GM19395 (cell line): ENCODE data around the gene RITA1.
A peak's percentile ranks its signal among the peaks of the same experiment; 100 is the strongest.
"Not testable (repeated sequence)": the region's sequence is repeated elsewhere in the genome, so short reads cannot be mapped to it uniquely, and the experiment has no call there.

Source experiments
- ATAC-seq: cut with Tn5 transposase; IDR thresholded peaks from one replicate; pipeline ENCODE4 v1.9.1; 2021; ENCODE audit warnings: mild to moderate bottlenecking, moderate library complexity; ENCODE audit not compliant: unreplicated experiment

The RITA1 gene, protein sequence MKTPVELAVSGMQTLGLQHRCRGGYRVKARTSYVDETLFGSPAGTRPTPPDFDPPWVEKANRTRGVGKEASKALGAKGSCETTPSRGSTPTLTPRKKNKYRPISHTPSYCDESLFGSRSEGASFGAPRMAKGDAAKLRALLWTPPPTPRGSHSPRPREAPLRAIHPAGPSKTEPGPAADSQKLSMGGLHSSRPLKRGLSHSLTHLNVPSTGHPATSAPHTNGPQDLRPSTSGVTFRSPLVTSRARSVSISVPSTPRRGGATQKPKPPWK

DNA sequence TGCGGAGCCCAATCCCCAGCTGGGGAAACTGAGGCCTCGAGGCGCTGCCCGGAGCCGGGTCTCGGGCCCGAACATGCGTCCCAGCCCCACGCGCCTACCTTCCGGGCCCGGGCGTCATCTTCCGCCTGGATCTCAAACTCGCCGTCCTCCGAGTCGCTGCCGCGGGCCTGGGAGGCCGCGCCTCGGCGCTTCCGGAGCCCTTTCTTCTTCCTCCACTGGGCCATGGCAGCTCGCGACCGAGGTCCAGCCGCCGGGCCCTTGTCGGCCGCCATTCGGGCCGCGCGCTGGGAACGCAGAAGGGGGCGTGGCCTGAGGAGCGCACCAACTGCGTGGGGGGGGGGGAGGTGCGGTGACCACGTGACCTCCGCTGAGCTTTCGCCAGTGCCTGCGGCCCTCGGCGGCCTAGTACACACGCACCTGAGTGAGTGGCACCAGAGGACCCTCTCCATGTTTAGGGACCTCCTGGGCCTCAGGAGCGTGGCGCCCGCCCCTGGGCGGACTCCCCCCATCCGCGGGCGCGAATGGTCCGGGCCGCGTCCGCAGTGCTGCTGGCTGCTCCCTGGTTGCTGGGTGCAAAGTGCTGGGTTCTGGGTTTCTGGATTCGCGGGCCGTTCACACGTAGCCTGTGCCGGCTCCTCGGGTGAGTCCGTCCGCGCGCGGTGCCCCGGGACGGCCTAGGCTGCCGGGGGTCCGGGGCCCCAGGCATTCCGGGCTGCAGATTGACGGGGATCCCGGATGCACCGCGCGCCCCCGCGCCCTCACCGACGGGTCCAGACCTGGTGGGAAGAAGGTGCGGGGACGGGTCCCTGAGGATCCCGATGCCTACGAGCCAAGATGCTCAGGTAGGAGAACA, at the start of gene RITA1, which contains the start of gene DDX54:
RITA1 (plus strand) TSS at position 542 of the 853 bp plus-strand sequence. CDS start 1,026 bp downstream, outside the sequence.
DDX54 (minus strand) TSS at position 299 of the 853 bp plus-strand sequence; CDS start at position 272, 27 bp downstream.
- ATAC-seq, result peak; percentile 55

DNA sequence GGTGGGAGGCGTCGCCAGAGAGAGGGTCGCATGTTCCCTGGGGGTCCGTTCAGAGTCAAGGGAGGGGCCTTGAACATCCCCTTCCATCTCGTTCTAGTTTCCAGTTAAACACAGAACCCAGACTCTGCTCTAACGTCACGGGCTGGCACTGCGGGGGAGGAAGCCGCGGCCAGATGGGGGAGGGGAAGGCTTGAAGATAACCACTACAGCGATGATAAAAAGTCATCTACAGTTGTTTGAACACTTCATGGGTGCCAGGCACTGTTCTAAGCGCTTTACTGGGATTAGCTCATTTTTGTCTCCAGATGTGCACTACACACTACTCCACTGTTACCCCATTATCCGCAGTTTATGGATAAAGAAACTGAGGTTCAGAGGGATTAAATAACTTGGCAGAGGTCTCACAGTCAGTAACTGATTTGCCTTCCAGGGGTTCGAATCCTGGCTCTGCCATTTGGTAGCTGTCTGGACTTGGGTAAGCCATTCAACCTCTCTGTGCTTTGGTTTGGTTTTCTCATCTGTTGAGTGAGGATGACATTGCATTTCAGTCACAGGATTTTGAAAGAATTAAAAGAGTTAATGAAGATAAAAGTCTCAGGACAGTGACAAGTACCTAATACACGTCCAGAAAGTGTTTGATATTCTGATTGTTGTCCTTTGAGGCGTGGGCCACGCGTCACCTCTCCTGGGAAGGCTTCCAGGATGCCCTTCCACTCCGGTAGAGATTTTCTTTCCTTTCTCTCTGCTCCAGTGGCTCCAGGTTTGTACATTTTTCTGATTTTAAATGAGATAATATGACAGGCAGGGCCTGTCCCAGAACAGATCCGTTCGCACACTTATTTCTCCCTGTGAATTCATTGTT, 49.2 kb upstream of the RITA1 start:
- no peak for ATAC-seq

DNA sequence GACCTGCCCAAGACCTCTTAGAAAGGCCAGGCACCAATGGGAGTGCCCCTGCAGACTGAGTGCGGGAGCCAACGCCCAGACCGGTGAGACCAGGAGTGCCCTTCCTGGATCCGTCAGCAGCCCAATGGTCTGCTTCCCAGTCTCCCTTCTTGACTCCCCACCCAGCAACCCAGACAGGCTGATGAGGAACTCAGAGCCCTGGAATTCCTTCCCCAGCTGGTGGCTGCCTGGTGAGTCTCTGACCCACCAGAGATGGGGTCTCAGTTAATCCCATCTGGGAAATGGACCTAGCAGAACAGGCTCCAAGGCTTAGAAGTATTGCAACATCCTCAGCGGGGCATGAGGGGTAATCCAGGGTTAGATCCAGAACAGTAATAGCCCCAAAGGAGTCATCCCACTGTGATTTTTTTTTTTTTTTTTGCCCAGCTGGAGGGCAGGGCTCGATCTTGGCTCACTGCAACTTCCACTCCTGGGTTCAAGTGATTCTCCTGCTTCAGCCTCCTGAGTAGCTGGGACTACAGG, 48.5 kb upstream of the RITA1 start:
- ATAC-seq, result no peak

DNA sequence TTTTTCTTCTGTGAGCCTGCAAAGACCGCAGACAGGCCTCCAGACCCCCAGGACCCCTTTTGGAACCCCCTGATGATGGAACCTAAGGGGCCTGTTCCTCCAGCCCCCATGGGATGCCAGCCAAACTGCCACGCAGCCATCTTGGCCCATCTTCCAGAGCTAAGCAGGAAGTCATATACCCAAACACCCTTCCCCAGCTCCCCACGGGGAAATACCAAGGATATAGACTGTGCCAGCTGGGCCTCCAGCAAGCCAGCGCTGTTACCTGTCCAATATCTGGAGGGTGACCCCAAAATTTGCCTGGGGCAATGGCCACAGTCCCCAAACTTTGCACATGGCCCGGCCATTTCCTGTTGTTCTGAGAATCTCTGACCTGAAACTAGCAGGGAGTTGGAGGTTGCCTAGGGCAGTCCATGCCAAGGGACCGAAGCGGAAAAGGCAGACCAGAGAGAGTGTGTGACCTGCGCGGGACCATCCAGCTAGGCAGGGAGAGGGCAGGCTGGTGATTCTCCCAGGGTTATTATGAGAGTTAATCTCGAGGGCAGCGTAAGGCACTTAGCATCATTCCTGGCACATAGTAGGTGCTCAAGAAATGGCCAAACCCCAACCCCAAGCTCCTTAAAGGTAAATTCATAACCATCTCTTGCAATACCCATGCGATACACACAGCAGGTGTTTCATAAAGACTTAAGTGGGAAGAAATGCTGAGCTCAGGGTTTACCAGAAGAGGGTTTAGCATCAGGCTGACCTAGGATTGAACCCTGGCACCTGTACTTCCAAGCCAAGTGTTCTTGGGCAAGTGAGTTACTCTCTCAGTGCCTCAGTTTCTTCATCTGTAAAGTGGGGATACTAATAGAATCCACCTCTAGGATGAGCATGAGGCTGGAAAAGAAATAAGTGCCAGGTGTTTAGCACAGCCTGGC, 47.4 kb upstream of the RITA1 start:
- ATAC-seq, result no peak

DNA sequence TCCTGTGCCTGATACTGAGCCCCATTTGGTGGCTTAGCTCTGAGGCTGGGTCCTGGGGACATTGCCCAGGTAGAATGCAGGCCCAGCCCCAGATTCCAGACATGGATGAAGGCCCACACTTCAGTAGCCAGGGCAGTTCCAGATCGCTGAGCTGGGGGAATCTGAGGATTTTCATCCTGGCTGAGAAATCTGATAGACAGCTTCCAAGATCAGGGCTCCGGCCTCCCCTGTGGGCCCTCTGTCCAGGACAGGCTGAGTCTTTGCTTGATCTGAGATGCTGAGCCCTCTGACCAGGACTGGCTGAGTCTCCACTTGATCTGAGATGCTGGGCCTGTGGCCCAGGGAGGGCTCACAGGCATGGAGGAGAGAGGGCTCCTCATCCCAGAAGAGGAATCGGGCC, 46.7 kb upstream of the RITA1 start:
- ATAC-seq, result no peak

DNA sequence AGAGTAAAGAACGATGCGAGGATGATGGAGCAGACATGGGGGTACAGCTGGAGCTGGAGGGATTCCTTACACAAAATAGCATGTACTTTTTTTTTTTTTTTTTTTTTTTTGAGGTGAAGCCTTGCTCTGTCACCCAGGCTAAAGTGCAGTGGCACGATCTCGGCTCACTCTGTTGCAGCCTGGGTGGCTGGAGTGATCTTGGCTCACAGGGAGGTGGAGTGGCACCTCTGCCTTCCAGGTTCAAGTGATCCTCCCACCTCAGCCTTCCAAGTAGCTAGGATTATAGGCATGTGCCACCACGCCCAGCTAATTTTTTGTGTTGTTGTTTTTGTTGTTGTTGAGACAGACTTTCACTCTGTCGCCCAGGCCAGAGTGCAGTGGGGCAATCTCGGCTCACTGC, 44.8 kb upstream of the RITA1 start:
- no peak for ATAC-seq

DNA sequence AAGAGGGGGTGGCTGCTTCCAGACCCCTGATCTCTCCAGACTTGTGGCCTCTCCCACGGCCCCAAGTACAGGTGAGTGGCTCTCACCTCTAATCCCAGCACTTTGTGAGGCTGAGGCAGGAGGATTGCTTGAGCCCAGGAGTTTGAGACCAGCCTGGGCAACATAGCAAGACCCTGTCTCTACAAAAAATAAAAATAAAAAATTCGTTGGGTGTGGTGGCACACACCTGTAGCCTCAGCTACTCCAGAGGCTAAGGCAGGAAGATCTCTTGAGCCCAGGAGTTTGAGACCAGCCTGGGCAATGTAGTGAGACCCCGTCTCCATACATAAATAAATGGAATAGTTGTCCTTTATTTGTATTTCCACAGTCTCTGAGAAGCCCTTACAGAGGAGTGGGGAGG, 43.8 kb upstream of the RITA1 start:
- not testable (repeated sequence) for ATAC-seq

DNA sequence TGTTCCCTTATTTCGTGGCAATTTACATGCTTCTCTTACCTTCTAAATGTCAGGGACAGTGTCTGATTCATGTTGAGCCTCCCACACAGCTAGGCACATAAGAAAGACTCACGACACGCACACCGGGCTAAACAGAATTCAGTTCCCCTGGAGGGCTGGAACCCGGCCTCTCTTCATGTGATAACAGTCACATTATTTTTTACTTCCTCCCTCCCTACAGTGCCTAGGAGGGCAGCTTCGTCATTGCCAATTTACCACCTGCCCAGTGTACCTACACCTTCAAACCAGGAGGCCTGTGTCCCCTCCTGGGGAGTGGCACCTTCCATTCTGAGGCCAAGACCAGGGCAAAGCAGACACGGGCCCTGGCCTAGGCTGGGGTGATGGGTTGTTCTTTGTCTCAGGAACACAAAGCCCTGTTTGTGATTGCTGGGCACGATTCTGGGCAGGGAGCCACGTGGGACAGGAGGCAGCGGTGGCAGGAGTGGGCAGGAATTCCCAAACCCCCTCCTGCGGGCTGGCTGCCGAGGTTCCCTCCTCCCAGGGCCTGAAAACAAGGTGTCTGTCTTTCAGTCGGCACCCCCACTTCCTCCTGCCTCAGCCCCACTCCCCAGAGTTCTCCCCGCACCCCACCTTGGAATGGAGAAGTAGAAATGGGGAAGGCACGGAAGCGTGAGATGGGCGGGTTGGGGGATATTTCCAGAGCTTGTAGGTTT, 43.2 kb upstream of the RITA1 start:
- no peak for ATAC-seq

DNA sequence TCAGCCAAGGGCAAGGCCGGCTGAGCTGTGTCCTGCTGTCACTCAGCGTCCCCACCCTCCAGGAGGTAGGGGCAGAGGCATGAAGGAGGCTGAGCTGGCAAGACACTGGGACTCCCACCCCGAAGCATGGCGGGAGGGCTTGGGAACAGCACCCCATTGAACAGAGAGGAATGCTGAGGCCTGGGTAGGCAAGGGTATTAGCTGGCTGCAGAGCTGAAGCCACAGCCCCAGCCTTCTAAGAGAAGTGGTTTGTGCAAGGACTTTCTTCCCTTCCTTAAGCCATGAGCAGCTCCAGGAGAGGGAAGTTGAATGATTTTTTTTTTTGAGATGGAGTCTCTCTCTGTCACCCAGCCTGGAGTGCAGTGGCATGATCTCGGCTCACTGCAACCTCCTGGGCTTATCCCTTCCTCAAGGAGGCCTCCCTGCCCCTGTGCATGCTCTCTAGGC, 42.6 kb upstream of the RITA1 start:
- no peak for ATAC-seq

DNA sequence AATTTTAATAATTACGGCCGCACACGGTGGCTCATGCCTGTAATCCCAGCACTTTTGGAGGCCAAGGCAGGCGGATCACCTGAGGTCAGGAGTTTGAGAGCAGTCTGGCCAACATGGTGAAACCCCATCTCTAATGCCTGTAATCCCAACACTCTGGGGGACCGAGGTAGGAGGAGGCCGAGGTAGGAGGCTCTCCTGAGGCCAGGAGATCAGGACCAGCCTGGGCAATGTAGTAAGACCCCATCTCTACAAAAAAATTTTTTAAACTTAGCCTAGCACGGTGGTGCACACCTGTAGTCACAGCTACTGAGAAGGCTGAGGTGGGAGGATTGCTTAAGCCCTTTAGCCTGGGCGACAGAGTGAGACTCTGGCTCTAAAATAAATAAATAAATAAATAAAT, 41.6 kb upstream of the RITA1 start:
- ATAC-seq, result no peak

DNA sequence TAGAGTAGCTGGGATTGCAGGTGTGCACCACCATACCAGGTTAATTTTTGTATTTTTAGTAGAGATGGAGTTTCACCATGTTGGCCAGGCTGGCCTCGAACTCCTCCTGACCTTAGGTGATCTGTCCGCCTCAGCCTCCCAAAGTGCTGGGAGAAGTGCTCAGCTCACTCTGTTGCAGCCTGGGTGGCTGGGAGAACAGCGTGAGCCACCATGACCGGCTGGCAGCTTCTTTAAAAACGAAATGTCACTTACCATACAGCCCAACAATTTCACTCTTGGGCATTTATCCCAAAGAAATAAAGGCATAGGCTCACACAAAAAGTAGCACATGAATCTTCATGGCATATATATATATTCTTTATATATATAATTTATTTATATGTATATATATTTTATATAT, 40.7 kb upstream of the RITA1 start:
- no peak for ATAC-seq

DNA sequence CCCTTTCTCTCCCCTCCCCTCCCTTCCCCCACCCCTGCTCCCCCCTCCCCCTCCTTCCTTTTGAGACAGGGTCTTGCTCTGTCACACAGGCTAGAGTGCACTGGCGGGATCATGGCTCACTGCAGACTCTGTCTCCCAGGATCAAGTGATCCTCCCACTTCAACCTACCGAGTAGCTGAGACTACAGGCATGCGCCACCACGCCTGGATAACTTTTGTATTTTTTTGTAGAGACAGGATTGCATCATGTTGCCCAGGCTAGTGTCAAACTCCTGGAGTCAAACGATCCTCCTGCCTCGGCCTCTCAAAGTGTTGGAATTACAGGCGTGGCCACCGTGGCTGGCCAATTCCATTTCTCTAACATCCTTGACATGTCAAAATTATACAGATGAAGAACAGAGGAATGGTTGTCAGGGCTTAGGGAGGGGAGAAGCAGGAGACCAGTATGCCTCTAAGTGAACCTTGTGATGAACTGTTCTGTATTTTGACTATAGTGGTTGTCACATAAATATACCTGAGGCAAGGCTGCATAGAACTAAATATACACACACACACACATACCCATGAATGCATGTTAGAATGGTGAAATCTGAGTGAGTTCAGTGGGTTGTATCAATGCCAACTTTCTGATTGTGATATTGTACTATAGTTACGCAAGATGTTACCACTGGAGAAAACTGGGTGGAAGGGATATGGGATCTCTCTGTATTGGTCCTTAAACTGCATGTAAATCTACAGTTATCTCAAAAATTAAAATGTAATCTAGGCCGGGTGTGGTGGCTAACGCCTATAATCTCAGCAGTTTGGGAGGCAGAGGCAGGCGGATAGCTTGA, 39.6 kb upstream of the RITA1 start:
- no peak for ATAC-seq

DNA sequence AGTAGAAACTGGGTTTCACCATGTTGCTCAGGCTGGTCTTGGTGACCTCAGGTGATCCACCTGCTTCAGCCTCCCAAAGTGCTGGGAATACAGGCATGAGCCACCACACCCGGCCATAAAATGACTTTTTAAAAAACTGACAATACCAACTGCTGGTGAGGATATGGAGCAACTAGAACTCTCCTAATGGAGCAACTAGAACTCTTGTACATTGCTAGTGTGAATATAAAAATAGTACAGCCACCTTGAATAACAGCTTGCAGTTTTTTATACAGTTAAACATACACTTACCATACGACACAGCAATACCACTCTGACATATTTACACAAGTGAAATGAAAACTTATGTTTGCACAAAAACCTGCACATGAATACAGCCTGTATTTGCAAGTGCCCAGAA, 38.5 kb upstream of the RITA1 start:
- no peak for ATAC-seq

DNA sequence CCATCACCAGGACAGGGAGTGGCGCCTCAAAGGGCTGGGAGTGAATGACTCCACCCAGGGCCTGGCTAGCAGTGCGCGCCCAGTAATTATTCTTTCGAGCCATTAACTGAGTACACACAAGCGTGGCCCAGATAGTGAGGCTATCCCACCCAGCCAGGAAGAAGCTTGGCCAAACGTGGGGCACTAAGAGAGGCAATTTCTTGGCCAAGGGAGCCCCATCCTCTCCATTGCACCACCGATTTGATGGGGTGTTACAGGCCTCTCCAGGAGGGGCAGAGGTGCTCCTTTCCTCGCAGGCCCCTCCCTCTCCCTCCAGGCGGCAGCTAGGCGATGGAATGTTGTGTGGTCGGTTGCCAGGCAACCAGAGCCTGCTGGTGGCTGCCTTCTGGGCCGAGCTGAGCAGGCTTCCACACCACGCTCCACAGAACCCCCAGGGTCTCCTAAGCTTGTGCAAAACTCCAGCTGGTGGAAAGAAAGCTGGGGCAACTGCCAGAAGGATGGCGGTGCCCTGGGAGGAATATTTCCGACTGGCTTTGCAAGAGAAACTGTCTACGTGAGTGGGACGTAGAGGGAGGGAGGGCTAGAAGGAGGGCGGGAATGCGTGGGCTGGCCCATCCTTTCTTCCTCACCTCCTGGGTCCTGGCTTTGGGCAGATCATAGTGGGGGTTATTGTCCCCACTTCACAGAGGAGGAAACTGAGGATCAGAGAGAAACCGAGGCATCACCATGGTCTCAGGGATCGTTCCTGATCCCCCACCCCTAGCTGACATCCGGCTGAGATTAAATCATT, 36.0 kb upstream of the RITA1 start, which contains the start of gene CFAP73:
CFAP73 (plus strand) TSS at position 364 of the 790 bp plus-strand sequence; CDS start at position 498, 134 bp downstream.
- ATAC-seq, result no peak

DNA sequence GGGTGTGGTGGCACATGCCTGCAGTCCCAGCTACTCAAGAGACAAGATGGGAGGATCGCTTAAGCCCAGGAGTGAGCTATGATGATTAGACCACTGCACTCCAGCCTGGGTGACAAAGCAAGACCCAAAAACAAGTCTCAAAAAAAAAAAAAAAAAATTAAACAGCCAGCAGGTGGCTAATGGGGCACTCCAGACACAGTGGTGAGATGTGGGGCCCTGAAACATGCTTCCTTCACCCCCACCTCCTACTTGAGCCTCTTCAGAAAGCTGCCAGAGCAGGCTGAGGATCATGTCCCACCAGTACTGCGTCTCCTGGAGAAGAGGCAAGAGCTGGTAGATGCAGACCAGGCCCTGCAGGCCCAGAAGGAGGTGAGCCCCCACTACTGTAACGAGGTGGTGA, 33.9 kb upstream of the RITA1 start:
- no peak for ATAC-seq

DNA sequence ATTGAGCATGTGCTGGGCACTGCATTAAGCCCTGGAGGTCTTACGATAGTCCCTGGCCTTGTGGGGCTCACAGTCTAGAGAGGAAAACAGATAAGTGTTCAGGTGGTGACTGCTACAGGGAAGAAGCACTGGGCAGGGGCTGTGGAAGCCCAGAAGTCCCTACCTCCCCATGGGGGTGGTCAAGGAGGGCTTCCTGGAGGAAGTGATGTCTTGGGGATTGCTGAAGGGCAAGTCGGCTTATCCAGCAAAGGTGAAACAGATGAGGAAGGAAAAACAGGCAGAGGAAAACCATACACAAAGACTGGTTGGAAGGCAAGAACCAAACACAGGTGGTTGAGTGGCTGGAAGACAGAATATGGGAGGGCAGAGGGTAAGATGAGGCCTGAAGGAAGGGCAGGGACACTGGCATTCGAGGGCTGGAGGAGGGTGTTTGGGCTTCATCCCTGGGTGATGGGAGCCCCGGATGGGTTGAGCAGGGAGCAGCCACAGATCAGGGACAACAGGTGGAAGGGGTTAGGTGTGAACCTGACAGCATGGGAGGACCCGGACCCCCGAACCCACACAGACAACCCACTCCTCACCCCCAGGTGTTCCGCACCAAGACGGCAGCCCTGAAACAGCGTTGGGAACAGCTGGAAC, 33.2 kb upstream of the RITA1 start:
- no peak for ATAC-seq
